GM21528 (cell line): ENCODE results near the gene ACYP2.
"Not testable (repeated sequence)": the region's sequence is repeated elsewhere in the genome, so short reads cannot be mapped to it uniquely, and the experiment has no call there.

Experiments
- ATAC-seq: cut with Tn5 transposase; IDR thresholded peaks from one replicate; pipeline ENCODE4 v1.9.1; 2021; ENCODE audit warnings: mild to moderate bottlenecking, moderate library complexity; ENCODE audit not compliant: unreplicated experiment, low FRiP score

Gene ACYP2

GRCh38 chr2:54115284-54116137, at the start of gene ACYP2:
ACYP2 (plus strand) TSS chr2:54115615.
- ATAC-seq, result peak; percentile 91

- ATAC-seq, result no peak
These were observed 49.5 kb upstream of the ACYP2 start for GRCh38 chr2:54065891-54066290.

GRCh38 chr2:54067851-54068375, 47.5 kb upstream of the ACYP2 start:
- no peak for ATAC-seq

- ATAC-seq, result not testable (repeated sequence)
These were observed 42.9 kb upstream of the ACYP2 start for GRCh38 chr2:54072483-54072882.

GRCh38 chr2:54073796-54074195, 41.6 kb upstream of the ACYP2 start:
- ATAC-seq, result no peak

- no peak for ATAC-seq
These were observed 40.6 kb upstream of the ACYP2 start for GRCh38 chr2:54074606-54075341.

- ATAC-seq, result no peak
These were observed 38.8 kb upstream of the ACYP2 start for GRCh38 chr2:54076586-54076985.

- no peak for ATAC-seq
These were observed 38.1 kb upstream of the ACYP2 start for GRCh38 chr2:54077088-54077900.

- no peak for ATAC-seq
These were observed 36.1 kb upstream of the ACYP2 start for GRCh38 chr2:54079331-54079730.

- peak; percentile 96 for ATAC-seq
These were observed 33.8 kb upstream of the ACYP2 start for GRCh38 chr2:54081574-54081973.

GRCh38 chr2:54083021-54083420, 32.4 kb upstream of the ACYP2 start:
- no peak for ATAC-seq

GRCh38 chr2:54083445-54083844, 32.0 kb upstream of the ACYP2 start:
- ATAC-seq, result no peak

GRCh38 chr2:54084600-54084999, 30.8 kb upstream of the ACYP2 start:
- no peak for ATAC-seq

- no peak for ATAC-seq
These were observed 30.3 kb upstream of the ACYP2 start for GRCh38 chr2:54085069-54085468.

GRCh38 chr2:54086157-54086556, 29.3 kb upstream of the ACYP2 start:
- no peak for ATAC-seq

GRCh38 chr2:54088191-54088634, 27.2 kb upstream of the ACYP2 start:
- ATAC-seq, result no peak

GRCh38 chr2:54088719-54089118, 26.7 kb upstream of the ACYP2 start:
- ATAC-seq, result no peak

GRCh38 chr2:54090521-54091117, 24.8 kb upstream of the ACYP2 start:
- no peak for ATAC-seq

GRCh38 chr2:54092940-54093339, 22.5 kb upstream of the ACYP2 start:
- peak; percentile 81 for ATAC-seq

GRCh38 chr2:54095406-54095805, 20.0 kb upstream of the ACYP2 start:
- ATAC-seq, result not testable (repeated sequence)
